SU-DHL-6 (cell line): Measurements from ENCODE around the gene LDLRAD3.

Experiments used
- H2AFZ ChIP-seq: fragments of 200-600 bp; sonication (generic); 2 replicates; pipeline ENCODE4 v1.6.1; 2014; ENCODE audit warnings: low read depth, mild to moderate bottlenecking, moderate library complexity, mixed read lengths, antibody characterized with exemption, low read length; ENCODE audit not compliant: severe bottlenecking
- H3F3A ChIP-seq: fragments of 200-600 bp; shearing (Covaris generic); 2 replicates; pipeline ENCODE4 v1.6.0; 2016; ENCODE audit warnings: antibody characterized with exemption, mild to moderate bottlenecking; ENCODE audit not compliant: insufficient read depth
- H3K27ac ChIP-seq: fragments of 200-600 bp; sonication (generic); 2 replicates; pipeline ENCODE4 v1.5.1; 2016; ENCODE audit warnings: low read depth, mild to moderate bottlenecking, low read length, moderate library complexity, mixed read lengths
- H3K27me3 ChIP-seq: fragments of 200-600 bp; sonication (generic), shearing (Covaris generic); 2 replicates; pipeline ENCODE4 v1.6.0; 2014; ENCODE audit warnings: mild to moderate bottlenecking, low read length
- H3K36me3 ChIP-seq: fragments of 200-600 bp; sonication (generic); 2 replicates; pipeline ENCODE4 v1.6.1; 2014; ENCODE audit warnings: mild to moderate bottlenecking, low read length, mixed read lengths
- H3K4me2 ChIP-seq: fragments of 300-600, 200-600 bp; shearing (Covaris generic), sonication (generic); 2 replicates; pipeline ENCODE4 v1.6.0; 2014; ENCODE audit warnings: low read length, low read depth, mild to moderate bottlenecking; ENCODE audit not compliant: poor library complexity, severe bottlenecking
- H3K4me3 ChIP-seq: fragments of 200-600 bp; sonication (generic); 2 replicates; pipeline ENCODE4 v1.5.1; 2014; ENCODE audit warnings: antibody characterized with exemption, low read length, mild to moderate bottlenecking, mixed read lengths; ENCODE audit not compliant: insufficient read depth, poor library complexity, severe bottlenecking
- H3K79me2 ChIP-seq: fragments of 200-600 bp; sonication (generic); 2 replicates; pipeline ENCODE4 v1.6.1; 2014; ENCODE audit warnings: mild to moderate bottlenecking, low read length, moderate library complexity; ENCODE audit not compliant: insufficient read depth
- H3K9ac ChIP-seq: fragments of 200-600 bp; sonication (generic); 2 replicates; pipeline ENCODE4 v1.7.0; 2014; ENCODE audit warnings: mild to moderate bottlenecking, low read length
- H3K9me2 ChIP-seq: fragments of 200-600 bp; sonication (generic); replicated peaks from 2 replicates; pipeline ENCODE4 v1.6.1; 2014; ENCODE audit warnings: low read length; ENCODE audit not compliant: insufficient read depth
- H3K9me3 ChIP-seq: fragments of 200-600 bp; sonication (generic); 2 replicates; pipeline ENCODE4 v1.6.1; 2014; ENCODE audit warnings: low read length, mixed read lengths; ENCODE audit not compliant: insufficient read depth
- H4K20me1 ChIP-seq: fragments of 200-600 bp; sonication (generic); 2 replicates; pipeline ENCODE4 v1.6.1; 2014; ENCODE audit warnings: low read depth, mild to moderate bottlenecking, antibody characterized with exemption, low read length, moderate library complexity, mixed read lengths
- EZH2phosphoT487 ChIP-seq: fragments of 200-600 bp; sonication (generic), shearing (Covaris generic); conservative IDR thresholded peaks from 2 replicates; pipeline ENCODE4 v1.6.1; 2018; ENCODE audit warnings: mild to moderate bottlenecking, antibody characterized with exemption, low read length, moderate library complexity, mixed read lengths
- TF ChIP-seq, protein P1 (sequence below): fragments of 200-600 bp; sonication (generic); IDR thresholded peaks from one replicate; pipeline ENCODE4 v1.5.1; 2017; ENCODE audit warnings: antibody characterized with exemption, mild to moderate bottlenecking, low read length, moderate library complexity; ENCODE audit not compliant: insufficient read depth, poor library complexity, severe bottlenecking

LDLRAD3 gene

DNA sequence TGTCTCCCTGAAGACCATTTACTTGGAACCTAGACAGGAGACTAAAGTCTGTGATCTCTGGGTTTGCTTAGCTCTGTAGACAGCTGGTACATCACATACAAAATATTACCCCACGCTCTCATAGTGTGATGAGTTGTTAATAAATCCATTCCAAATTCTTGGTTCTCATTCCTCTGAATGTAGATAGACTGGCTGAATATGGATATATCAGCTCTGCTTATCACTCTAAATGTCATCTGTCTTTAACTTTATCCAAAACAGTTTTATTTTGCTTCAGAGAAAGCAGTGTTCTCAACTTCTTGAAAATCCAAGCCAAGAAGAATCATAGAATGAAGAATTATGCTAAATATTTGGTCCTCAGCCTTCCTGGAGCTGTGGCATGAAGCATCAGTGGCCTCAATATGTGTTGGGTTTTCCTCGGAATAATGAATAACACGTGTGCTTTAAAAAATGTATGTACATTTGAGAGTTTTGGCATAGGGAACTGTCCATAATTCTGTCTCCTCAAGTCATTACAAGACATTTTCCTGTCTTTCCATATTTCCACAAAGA, 10.5 kb upstream of the LDLRAD3 start:
- no peaks in the 10 kb centered on the region for H3K9me2 ChIP-seq
- no peak overlapping the region for H3K4me3 ChIP-seq
- no peaks in the 10 kb centered on the region for H4K20me1 ChIP-seq
- H3K9me3 ChIP-seq = no peaks in the 10 kb centered on the region
- H3K9ac ChIP-seq = no peak overlapping the region
- no peak overlapping the region for H3K4me2 ChIP-seq
- H3K79me2 ChIP-seq = no peaks in the 10 kb centered on the region
- H3K36me3 ChIP-seq = no peaks in the 10 kb centered on the region
- TF ChIP-seq EZH2phosphoT487 = no peak
- TF ChIP-seq, protein P1, sequence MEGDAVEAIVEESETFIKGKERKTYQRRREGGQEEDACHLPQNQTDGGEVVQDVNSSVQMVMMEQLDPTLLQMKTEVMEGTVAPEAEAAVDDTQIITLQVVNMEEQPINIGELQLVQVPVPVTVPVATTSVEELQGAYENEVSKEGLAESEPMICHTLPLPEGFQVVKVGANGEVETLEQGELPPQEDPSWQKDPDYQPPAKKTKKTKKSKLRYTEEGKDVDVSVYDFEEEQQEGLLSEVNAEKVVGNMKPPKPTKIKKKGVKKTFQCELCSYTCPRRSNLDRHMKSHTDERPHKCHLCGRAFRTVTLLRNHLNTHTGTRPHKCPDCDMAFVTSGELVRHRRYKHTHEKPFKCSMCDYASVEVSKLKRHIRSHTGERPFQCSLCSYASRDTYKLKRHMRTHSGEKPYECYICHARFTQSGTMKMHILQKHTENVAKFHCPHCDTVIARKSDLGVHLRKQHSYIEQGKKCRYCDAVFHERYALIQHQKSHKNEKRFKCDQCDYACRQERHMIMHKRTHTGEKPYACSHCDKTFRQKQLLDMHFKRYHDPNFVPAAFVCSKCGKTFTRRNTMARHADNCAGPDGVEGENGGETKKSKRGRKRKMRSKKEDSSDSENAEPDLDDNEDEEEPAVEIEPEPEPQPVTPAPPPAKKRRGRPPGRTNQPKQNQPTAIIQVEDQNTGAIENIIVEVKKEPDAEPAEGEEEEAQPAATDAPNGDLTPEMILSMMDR = no peak
- no peak overlapping the region for H2AFZ ChIP-seq
- no peaks in the 10 kb centered on the region for H3K27me3 ChIP-seq
- no peak overlapping the region for H3K27ac ChIP-seq
- no peaks in the 10 kb centered on the region for H3F3A ChIP-seq

DNA sequence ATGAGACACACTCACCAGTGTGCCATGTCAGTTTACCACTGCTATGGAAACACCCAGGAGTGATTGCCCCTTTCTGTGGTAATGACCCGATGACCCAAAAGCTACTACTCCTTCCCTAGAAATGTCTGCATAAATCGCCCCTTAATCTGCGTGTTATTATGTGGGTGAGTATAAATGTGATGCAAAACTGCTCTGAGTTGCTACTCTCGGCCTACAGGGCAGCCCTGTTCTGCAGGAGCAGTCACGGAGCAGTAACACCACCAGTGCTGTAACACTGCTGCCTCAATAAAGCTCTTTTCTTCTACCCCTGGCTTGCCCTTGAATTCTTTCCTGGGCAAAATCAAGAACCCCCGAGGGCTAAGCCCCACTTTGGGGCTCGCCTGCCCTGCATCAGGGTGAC, 9.6 kb upstream of the LDLRAD3 start:
- H3F3A ChIP-seq = no peaks in the 10 kb centered on the region

DNA sequence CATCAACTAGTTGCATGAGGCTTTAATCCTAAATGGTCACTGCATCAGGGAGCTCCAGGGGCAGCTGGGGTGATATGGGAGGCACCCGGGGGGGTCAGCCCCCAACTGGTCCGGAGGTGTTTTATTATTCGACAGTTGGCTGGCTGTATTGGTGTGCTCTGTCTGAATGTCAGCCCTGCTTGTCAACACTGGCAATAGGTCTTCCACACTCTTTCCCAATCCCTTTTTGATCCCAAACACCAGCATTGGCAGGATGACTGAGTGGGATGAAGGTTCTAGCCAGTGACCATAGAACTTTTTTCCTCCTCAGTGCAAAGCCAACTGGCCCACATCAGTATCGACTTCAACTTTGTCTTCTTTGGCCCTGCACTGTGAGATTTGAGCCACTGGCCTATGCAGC, 8.9 kb upstream of the LDLRAD3 start:
- Histone ChIP-seq H3K27me3 (no peaks in the 10 kb centered on the region), H3K79me2 (no peaks in the 10 kb centered on the region), H3K9me3 (no peaks in the 10 kb centered on the region), H3K9ac (no peak overlapping the region), H2AFZ (no peak overlapping the region), H3K9me2 (no peaks in the 10 kb centered on the region), H4K20me1 (no peaks in the 10 kb centered on the region), H3K27ac (no peak overlapping the region), H3K4me3 (no peak overlapping the region), H3K4me2 (no peak overlapping the region), H3K36me3 (no peaks in the 10 kb centered on the region), H3F3A (no peaks in the 10 kb centered on the region)
- no peak for TF ChIP-seq EZH2phosphoT487
- TF ChIP-seq, protein P1 = no peak

More for the DNA sequence above, 9.6 kb upstream of the LDLRAD3 start:
- no peak overlapping the region for H3K4me2 ChIP-seq
- H2AFZ ChIP-seq = no peak overlapping the region
- H3K27me3 ChIP-seq = no peaks in the 10 kb centered on the region
- H3K79me2 ChIP-seq = no peaks in the 10 kb centered on the region
- H4K20me1 ChIP-seq = no peaks in the 10 kb centered on the region
- TF ChIP-seq EZH2phosphoT487 = no peak
- TF ChIP-seq, protein P1 = no peak
- H3K36me3 ChIP-seq = no peaks in the 10 kb centered on the region
- H3K27ac ChIP-seq = no peak overlapping the region
- H3K9ac ChIP-seq = no peak overlapping the region
- H3K4me3 ChIP-seq = no peak overlapping the region
- no peaks in the 10 kb centered on the region for H3K9me2 ChIP-seq
- H3K9me3 ChIP-seq = no peaks in the 10 kb centered on the region
